ENCODE measurements around the gene PHLDB3. TPM values are rescaled to one million over a fixed set of nuclear protein-coding genes. Genes with fewer than 3 reads are reported as not detected.

PHLDB3 gene
- total and polyA plus RNA-seq, 2 of the 4 experiments (the other 2 are of a cell fraction): 2.9 to 10.6 TPM

GRCh38 chr19:43489310-43489709 is 15.2 kb downstream of the PHLDB3 start:
- DNase-seq: no peak

More at GRCh38 chr19:43489310-43489709, 15.2 kb downstream of the PHLDB3 start:
- ChIA-PET POLR2A (ENCODE audit: unreplicated experiment) (no interaction called here), CTCF (no interaction called here)
- no peak overlapping the region for H4K5ac ChIP-seq (ENCODE audit: low read depth, low read length)
- H4K91ac ChIP-seq (ENCODE audit: insufficient read depth, low read depth, low read length): no peak overlapping the region
- no peak overlapping the region for H3K4me2 ChIP-seq (ENCODE audit: low read depth, low read length)
- no peak overlapping the region for H2BK5ac ChIP-seq (ENCODE audit: low read depth, low read length, poor library complexity, severe bottlenecking)
- H2BK20ac ChIP-seq (ENCODE audit: low read depth, low read length): no peak overlapping the region
- no peaks in the 10 kb centered on the region for H3K79me1 ChIP-seq (ENCODE audit: low read depth in 1 of 2, low read length in 2 of 2)
- H3K23ac ChIP-seq (ENCODE audit: low read depth, low read length): no peak overlapping the region
- dilution Hi-C loops (cut with HindIII; ENCODE audit: low sequenced_read_pairs, unreplicated experiment): no loop called here
- intact Hi-C loops (cut with micrococcal nuclease): no loop called here
- H3K9me3 ChIP-seq (ENCODE audit: control insufficient read depth, insufficient read depth, low read length): no peaks in the 10 kb centered on the region
- H3K9me1 ChIP-seq (ENCODE audit: insufficient read depth, low read length): peaks cover 5% of the 10 kb centered on the region; the same call in 1 of the 2 replicates
- no peak overlapping the region for H3K14ac ChIP-seq (replicated peaks; ENCODE audit: low read depth, low read length)
- H3K9ac ChIP-seq (ENCODE audit: low read depth, low read length): no peak overlapping the region
- no peak overlapping the region for H2AFZ ChIP-seq (replicated peaks; ENCODE audit: low read length, poor library complexity)
- H4K20me1 ChIP-seq (ENCODE audit: insufficient read depth, low read length): no peaks in the 10 kb centered on the region
- WGBS, 2 experiments (ENCODE audit: extremely low coverage in 2 of 2, insufficient read length in 1 of 2): no CpG with 5 or more reads among the region's 5 CpGs
- H3K4me3 ChIP-seq (ENCODE audit: insufficient read depth, low read depth, low read length): no peak overlapping the region
- no peaks in the 10 kb centered on the region for H3K27me3 ChIP-seq (ENCODE audit: control insufficient read depth, insufficient read depth, low read length)
- no peak overlapping the region for H2AK5ac ChIP-seq (ENCODE audit: low read depth, low read length)
- BruUV-seq (replicated peaks): no TSS peak
- H3K27ac ChIP-seq (ENCODE audit: insufficient read depth, low read length): no peak overlapping the region
- in situ Hi-C loops (cut with MboI; ENCODE audit: low sequenced_read_pairs): no loop called here
- no peak overlapping the region for H3K4ac ChIP-seq (ENCODE audit: low read depth, low read length)
- TF ChIP-seq RFX5 (IDR thresholded peaks at IDR 0.05; ENCODE audit: low read depth, low read length) (no peak), NFE2L2 (IDR thresholded peaks at IDR 0.05; ENCODE audit: low read depth, low read length) (no peak), MAFK (IDR thresholded peaks at IDR 0.05; ENCODE audit: low read depth, low read length) (no peak), CEBPB (IDR thresholded peaks at IDR 0.05; ENCODE audit: low read depth, low read length) (no peak), MAZ (IDR thresholded peaks at IDR 0.05; ENCODE audit: borderline replicate concordance, low read depth, low read length) (no peak), SMC3 (IDR thresholded peaks at IDR 0.05; ENCODE audit: low read depth, low read length) (no peak), CTCF (conservative IDR thresholded peaks at IDR 0.05; ENCODE audit: low read depth, low read length) (no peak), POLR2A (IDR thresholded peaks at IDR 0.05; ENCODE audit: low read depth, low read length) (no peak), FOS (IDR thresholded peaks at IDR 0.05; ENCODE audit: low read depth, low read length) (no peak), ELK1 (IDR thresholded peaks at IDR 0.05; ENCODE audit: borderline replicate concordance, low read depth, low read length) (no peak), BHLHE40 (IDR thresholded peaks at IDR 0.05; ENCODE audit: low read depth, low read length) (no peak), RCOR1 (IDR thresholded peaks at IDR 0.05; ENCODE audit: insufficient replicate concordance, low read length) (no peak)
- TF ChIP-seq, protein P1, sequence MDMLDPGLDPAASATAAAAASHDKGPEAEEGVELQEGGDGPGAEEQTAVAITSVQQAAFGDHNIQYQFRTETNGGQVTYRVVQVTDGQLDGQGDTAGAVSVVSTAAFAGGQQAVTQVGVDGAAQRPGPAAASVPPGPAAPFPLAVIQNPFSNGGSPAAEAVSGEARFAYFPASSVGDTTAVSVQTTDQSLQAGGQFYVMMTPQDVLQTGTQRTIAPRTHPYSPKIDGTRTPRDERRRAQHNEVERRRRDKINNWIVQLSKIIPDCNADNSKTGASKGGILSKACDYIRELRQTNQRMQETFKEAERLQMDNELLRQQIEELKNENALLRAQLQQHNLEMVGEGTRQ (IDR thresholded peaks at IDR 0.05; ENCODE audit: low read depth, low read length): no peak
- H2AK9ac ChIP-seq (replicated peaks; ENCODE audit: low read depth, low read length, poor library complexity): no peak overlapping the region
- H3K4me1 ChIP-seq (ENCODE audit: control insufficient read depth, insufficient read depth, low read length): no peaks in the 10 kb centered on the region
- ATAC-seq (ENCODE audit: low read depth): no peak
- peaks cover 5% of the 10 kb centered on the region for H3K36me3 ChIP-seq (ENCODE audit: control insufficient read depth, insufficient read depth, low read length)
- no peak overlapping the region for H2BK120ac ChIP-seq (ENCODE audit: low read depth, low read length)
- H3K56ac ChIP-seq (ENCODE audit: extremely low read depth, insufficient read depth, low read length): no peak overlapping the region
- H2BK15ac ChIP-seq (ENCODE audit: low read depth, low read length): no peak overlapping the region
- H3K18ac ChIP-seq (ENCODE audit: low read depth, low read length): no peak overlapping the region
- H4K8ac ChIP-seq (ENCODE audit: low read depth in 2 of 2, low read length in 2 of 2): no peak overlapping the region
